Left renal pelvis (tissue), 4 donors: ENCODE measurements around the gene GOPC. TPM values are rescaled to one million over a fixed set of nuclear protein-coding genes. Genes with fewer than 3 reads are reported as not detected.

Source experiments
- DNase-seq, 4 donors: peaks; one replicate each; pipeline ENCODE4 v3.0.0-alpha.2; 2013; ENCODE audit warnings: low read depth in 4 of 4, low spot score in 3 of 4
- polyA plus RNA-seq, 4 donors: library from polyadenylated mRNA; unstranded; fragments of 120-200 nt; gene quantifications; one replicate each; pipeline ENCODE4 v1.2.1, GENCODE V29; 2013; ENCODE audit not compliant: insufficient read length in 4 of 4

The GOPC gene
- polyA plus RNA-seq, 4 donors, result 61.2 to 76.7 (median 62.4) TPM

DNA sequence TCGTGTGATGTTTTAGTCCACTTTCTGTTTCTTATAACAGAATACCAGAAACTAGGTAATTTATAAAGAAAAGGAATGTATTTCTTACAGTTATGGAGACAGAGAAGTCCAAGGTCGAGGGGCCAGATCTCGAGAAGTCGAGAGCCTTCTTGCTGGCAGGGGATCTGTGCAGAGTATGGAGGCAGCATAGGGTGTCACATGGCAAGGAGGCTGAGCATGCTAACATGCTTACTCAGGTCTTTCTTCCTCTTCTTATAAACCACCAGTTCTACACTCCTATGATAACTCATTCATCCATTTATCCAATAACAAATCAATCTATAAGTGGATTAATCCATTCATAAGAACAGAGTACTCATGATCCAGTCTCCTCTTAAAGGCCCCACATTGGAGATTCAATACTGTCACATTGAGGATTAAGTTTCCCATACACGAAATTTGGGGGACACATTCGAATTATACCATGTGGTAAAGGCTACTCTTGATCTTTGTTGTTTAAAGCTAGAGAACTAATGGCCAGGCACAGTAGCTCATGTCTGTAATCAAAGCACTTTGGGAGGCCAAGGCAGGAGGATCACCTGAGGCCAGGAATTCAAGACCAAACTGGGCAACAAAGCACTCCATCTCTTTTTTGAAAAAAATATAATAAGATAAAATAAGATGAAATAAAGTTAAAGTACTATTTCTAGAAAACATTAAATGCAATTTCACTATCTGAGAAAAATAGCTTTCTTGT, 2.1 kb downstream of the GOPC start:
- no peak for DNase-seq

DNA sequence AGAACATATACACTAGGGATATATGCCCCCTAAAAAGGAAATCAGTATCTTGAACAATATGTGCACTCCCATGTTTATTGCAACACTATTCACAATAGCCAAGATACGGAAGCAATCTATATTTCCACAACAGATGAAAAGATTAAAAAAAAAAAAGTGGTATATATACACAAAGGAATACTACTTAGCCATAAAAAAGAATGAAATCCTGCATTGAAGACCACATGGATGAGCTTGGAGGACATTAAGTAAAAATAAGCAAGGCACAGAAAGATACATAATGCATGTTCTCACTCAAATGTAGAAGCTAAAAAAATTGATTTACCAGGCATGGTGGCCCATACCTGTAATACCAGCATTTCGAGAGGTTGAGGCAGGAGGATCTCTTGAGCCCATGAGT, 4.6 kb downstream of the GOPC start:
- no peak for DNase-seq

DNA sequence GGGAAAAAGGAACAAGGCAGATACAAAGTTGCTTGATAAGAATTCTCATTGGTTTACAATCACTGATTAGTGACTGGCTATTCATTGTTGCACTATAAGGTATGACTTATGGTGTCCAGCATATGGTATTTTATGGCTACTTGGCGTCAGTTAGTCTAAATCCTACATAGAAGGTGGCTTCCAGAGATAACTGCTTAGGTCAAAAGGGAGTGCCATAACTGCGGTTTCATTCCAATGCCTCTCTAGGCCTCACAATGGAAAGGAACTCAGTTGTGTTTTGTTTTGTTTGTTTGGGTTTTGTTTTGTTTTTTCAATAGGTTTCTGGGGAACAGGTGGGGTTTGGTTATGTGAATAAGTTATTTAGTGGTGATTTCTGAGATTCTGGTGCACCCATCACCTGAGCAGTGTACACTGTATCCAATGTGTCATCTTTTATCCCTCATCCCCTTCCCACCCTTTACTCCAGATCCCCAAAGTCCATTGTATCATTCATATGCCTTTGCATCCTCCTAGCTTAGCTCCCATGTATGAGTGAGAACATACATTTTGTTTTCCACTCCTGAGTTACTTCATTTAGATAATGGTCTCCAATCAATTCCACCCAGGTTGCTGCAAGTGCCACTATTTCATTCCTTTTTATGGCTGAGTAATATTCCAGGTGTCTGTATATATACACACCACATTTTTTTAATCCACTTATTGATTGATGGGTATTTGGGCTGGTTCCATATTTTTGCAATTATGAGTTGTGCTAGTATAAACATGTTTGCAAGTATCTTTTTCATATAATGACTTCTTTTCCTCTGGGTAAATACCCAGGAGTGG, 7.0 kb downstream of the GOPC start:
- DNase-seq, result no peak

DNA sequence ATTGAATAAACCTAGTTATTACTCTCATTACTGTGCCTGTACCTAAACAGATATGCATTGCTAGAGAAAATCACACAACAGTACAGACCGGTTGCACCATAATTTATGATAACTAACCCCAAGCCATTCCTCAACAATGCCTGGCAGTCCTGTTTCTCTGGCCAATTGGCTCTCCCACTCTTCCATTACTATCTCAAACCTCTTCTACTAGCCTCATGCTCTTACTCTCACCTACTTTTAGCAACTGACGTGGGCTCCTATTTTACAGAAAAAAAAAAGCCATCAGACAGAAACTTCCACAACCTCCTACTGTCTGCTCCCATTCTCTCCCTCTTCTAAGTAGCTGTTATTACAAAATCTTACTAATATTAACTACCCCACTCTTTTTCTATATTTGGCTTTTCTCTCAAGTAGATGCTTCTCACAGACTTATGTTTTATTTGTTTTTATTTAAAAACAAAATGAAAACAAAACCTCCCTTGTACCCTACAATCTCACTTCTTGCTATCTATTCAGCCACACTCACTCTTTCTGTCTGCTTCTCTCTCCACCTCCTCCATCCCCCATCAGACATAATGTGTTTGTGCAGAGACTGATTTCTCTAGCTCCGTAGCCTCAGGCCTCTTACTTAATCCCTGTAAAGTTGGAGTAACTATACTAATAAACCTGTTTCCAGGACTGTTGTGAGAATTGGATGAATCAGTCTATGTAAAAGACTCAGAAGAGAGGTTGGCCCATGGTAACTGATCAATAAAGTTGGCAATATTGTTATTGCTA, 9.1 kb downstream of the GOPC start:
- DNase-seq, result no peak

DNA sequence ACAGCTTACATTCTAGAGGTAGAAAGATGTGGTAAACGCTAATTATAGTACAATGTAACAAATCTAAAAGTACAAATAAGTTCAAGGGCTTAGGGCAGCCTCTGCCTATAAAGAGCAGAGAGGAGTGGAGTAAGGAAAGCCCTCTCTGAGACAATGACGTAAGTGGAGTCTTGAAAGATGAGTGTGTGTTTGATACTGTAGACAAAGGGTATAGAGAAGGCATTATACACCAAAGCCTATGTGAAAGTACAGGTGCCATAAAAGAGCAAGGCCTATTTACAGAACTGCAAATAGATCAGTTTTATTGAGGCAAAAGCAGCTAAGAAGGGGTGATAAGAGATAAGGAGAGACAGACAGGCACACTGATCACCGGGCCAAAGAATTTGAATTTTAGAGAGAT, 10.9 kb downstream of the GOPC start:
- DNase-seq, result no peak

DNA sequence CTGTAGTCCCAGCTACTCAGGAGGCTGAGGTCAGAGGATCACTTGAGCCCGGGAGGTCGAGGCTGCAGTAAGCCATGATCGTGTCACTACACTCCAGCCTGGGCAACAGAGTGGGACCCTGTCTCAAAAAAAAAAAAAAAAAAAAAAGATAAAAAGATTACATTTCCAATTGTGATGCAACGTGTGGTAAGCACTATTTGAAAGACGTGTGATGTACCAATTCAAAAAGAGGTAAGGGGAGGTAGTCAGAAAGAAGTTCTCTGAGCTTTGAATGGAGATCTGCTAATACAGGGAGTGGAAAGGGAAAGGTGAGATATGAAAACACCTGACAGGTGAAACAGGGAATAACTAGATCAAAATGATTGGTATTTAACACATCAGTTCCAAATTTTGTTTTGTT, 11.9 kb downstream of the GOPC start:
- DNase-seq, result no peak

DNA sequence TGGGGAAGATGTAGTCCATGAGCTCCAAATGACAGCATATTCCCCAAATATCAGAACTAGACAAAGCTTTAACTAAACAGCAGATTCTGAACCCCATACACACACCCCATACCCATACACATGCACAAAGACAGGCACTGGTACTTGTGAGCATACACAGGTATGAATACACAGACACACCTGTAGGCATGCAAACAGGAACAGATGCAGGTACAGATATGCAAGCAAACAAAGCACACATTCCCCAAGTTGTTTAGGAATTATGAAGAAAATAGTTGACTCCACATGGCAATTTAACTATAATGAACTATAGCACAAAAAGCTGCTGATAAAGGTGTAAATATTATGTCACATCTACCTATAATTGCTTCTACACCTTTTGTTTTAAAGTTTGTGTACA, 16.7 kb downstream of the GOPC start:
- no peak for DNase-seq

DNA sequence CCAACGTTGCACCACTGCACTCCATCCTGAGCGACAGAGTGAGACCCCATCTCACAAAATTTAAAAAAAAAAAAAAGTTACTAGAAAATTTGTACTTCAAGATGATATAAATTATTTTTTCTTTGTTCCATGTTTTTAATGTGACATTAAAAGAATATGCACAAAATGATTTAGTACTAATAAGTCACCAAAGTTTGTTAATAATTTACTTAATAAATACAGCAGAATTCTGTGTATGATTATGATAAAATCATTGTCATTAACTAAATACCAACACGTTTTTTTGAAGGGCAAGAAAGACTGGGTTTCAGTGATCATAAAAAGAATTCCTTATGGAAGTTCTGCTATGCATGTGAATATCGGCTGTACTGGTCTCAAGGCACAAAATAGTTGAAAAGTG, 28.1 kb downstream of the GOPC start:
- DNase-seq, result no peak

DNA sequence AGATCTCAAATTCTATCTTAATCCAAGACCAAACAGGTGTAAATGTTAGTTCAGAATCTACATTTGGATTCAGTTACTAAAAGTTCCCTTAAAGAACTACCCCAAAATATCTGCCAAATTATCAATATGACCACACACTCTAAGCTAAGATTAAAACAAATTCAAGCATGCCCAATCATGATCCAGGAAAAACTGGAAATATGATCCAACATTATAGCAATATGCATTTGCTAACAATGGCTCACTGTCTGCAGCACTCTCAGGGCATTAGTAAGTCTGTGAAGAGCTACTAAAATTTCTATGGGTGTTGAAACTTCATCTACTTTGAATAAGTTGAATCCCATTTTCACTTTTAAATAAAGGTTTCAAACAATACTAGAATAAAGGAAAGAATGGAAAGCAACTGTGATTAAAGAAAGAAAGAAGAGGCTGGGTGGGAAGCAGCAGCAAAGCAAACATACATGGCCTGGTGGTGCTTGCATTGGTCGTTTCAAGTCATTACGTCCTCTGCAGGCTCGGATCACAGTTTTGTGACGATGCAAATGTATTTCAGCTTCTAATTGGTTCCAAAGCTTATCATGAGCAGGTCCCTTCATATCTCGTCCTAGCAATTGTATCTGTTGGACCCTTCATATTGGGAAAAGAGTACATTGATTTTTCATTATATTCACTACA, 29.2 kb downstream of the GOPC start:
- no peak for DNase-seq

DNA sequence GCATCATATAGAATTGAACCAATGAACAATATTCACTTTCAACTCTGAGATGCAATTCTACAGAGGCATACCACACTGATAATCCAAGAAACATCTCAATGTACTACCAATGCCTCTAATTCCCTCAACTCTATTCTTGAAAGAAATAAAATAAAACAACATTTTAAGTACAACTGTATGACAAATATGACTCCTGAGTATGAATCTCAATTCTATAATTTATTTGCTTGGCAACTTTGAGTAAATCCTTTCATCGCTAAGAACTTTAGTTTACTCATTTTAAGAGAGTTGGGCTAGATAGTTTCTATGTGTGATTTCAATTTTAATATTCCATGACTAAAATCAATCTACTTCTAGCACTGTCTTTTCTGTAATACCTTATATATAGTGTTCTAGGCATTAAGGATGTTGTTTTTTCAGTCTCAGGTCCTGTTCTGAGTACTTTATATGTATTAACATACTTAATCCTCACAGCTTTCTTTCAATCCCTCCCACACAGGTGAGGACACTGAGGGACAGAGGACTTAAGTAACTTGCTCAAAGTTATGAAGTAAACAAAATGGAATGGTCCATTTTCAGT, 33.4 kb downstream of the GOPC start:
- no peak for DNase-seq

DNA sequence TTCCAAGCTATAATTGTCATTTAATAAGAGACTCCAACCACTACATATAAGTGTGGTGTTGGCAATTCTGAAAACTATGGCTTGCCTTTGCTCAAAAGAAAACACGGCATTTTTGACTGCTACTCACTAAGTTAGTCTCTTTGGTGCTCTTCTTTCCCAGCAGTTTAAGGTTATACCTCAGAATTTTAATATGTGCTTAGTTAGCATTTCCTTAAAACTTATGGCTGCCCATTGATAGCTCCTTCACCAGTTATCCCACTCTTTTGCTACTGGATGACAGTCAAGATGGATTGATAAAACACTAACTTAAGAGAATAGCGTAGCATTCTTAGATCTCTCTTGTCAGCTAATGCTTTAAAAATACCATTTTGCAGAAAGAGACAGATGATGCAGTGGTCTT, 34.1 kb downstream of the GOPC start:
- DNase-seq, result no peak

DNA sequence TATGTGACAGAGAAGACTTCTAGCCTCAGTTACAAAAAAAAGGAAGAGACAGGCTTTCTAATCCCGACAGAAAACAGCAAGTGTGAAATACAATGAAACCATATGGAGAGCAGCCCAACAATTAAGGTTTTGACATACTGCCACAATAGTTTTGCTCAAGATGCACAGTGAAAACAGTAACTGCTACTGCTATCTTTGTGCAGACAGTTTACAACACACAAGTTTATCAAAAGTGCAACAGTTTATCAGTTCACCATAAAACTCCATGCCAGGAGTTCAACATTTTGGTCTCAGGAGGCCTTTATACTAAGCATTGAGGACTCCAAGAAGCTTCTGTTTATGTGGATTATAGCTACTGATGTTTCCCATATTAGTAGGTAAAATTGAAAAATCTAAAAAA, 37.6 kb downstream of the GOPC start:
- no peak for DNase-seq

DNA sequence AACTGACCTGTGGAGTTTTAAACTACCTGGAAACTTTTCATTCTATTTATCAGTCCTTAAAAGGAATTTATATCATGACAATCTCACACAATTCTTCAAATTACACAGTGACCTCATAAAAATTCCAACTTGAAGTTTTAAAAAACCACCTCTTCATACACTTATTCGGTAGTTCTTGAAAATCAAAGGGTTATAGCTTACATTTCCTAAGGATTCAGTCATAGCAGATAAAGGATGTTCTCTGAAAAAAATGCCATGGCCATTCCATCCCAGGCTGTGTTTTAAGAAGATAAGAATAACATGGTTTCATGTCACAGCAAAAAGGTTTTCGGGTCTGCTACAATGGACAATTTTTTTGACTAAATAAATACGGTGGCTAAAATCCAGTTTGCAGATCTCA, 41.2 kb downstream of the GOPC start:
- DNase-seq, result no peak

DNA sequence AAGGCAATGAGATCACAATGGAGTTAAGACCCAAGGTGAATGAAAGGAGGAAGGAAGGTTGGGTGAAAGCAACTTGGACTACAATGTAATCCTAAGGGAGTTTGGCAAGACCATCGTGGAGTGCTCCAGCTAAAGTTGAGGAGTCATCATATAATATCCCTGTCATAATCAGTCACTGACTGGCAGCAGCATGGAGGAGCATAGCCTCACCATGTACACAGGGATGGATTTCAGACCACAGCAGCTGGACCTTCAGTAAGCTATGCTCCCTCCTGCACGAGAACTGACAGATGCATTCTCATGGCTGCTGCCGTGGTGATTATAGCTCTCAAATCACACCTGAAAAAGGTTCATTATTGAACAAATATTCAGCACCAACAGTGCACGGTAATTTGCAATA, 43.0 kb downstream of the GOPC start:
- DNase-seq, result no peak

DNA sequence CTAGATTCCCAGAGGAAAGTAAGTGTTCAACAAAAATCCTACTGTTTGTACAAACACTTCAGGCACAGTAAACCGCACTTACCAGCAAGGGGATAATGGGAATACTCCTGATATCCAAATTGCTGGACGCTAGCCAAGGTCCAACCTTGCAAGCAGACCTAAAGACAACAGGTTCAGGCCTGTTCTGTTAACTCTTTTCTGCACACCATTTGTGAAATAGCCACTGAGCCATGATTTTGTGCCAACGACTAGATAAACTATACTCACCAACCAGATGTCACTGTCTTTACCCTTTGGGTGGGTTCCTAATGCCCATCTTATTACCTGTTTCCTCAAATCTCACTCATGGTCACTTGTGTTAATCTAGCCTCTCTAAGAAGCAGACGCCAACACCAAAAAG, 43.5 kb downstream of the GOPC start:
- no peak for DNase-seq

DNA sequence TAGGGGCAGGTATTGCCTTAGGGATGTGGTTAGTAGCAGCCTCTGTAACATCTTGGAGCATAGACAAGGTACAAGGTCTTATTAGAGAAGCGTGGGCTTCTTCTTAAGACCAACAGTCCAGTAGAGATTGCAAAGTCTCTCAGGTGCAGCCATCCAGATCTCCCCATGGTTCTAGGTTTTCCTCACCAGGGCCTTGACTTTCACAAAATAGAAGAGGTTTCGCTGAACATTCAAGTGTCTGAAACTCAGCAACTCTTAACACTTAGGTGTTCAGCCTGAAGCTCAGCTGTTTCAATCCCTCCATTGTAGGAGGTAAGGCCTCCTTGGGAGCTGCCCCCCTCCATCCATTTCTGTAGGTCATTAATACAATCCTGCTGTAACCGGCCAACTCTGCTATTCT, 44.4 kb downstream of the GOPC start:
- DNase-seq, result no peak

DNA sequence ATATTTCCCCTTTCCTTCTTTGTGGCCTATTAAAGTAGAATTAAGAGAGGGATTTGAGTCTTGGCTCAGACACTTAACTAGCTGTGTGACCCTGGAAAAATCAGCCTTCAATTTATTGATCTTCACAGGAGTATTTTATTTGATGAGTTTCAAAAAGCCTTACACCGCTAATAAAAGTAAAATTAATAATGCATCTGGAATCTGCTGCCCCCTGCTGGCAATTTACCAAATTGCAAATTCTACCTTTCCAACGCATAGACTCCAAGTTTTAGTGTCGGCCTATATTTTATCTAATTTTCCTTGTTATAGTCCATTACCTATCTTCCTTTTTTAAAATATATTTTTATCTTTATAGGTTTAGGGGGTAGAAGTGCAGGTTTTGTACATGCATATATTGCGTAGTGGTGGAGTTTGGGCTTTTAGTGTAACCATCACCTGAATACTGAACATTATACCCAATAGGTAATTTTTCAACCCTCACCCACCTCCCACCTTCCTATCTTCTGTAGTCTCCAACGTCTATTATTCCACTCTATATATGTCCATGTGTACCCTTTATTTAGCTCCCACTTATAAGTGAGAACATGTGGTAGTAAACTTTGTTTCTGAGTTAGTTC, 46.3 kb downstream of the GOPC start:
- DNase-seq, result no peak

DNA sequence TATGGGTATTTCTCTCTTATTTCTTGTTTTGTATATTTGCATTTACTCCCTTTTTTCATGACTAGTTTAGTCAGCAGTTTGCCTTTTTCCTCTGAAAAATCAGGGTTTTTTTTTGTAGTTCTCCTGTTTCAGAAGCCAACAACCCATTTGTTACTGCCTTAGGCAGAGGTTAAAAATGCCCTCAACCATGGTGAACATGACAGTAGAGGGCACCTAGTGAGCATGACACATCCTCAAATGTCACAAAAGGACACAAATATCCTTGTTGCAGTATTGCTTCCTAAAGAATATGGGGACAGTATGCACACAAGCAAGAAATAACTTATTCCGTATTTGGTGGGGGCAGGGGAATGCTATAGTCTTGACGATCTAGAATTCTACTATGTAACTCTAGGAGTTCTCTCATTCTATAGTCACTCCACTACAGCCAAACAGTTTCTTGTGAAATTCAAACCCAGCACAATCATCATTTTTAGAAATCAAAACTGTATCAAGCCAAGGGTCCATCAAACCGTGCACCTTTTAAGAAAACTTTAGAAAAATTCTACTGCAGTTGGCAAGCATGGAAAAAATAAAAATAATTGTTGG, 47.0 kb downstream of the GOPC start:
- no peak for DNase-seq

DNA sequence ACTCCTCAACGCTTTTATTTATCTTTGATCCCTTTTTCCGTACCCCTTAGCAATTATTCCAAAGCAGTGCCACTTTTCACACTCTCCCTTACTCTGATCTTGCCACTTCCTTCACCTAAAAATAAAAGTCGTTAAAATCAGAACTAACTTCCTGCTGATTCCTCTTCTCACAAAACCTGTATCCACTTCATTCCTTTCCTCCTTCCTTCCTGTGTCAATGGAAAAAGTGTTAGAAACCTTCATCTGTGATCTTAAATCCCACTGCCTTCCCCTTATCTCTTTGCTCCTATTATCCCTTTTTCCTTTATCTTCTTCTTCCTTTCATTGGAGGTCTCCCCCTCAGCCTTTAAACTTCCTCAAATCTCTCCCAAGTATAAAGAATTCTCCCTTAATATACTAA, 49.2 kb downstream of the GOPC start:
- no peak for DNase-seq

DNA sequence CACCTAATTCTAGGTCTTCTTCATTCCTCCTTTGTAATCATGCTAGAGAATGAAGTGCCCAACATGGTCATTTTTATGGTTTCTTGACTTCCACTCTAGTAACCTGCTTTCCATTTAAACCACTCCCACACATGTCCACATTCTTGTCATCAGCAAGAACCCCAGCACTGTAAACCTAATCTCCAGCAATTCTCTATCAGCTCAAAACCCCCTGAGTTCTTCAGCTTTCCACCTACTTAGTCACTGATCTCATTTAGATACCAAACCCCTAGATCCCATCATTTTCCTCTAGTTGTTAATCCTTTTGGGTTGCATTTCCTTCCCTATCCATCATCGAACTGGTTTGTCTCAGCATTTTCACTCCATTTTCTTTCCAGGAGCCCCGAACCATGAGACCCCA, 49.7 kb downstream of the GOPC start:
- DNase-seq, result no peak
